ENCODE measurements around the gene MACROH2A1. TPM values are rescaled to one million over a fixed set of nuclear protein-coding genes. Genes with fewer than 3 reads are reported as not detected.
A peak's percentile ranks its signal among the peaks of the same experiment; 100 is the strongest.
"Not testable (repeated sequence)": the region's sequence is repeated elsewhere in the genome, so short reads cannot be mapped to it uniquely, and the experiment has no call there.

MACROH2A1 gene
- total RNA-seq, 1 donor from 2014 or later, result 196 TPM

DNA sequence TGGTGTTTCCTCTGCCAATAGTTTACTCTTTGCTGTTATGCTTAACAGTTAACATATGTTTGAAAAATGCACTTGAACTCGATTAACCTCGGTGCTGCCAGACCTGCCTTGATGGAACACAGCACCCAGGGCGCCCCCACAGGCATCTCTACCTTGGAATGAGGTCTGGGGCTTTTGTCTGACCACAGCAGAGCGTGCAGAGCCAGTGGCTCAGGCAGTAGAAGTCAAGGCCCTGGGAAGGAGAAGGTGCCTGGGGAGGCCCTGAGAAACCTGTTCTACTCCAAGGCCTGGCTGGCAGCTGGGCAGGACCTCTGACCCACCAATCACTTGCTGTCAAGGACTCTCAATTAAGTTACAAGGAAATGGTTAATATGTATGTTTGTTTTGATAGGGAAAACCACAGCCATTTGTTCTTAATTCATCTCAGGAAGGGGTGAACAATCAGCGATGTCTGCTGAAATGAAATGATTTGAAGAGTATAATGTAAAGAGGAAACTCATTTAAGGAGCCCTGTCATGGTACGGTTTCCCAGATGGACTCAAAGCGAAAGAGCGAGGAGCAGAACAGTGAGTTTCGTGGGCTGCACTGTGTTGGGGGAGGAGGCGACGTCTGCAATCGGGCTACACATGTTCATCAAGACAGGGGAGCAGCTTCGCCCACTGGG, 21.9 kb downstream of the MACROH2A1 start:
- ATAC-seq, result peak; percentile 65

GRCh38 chr5:135375040-135375793, 23.8 kb downstream of the MACROH2A1 start:
- no peak for ATAC-seq

- ATAC-seq, result no peak
Observed at GRCh38 chr5:135373736-135374515, 25.1 kb downstream of the MACROH2A1 start.

- ATAC-seq, result no peak
Observed at GRCh38 chr5:135372654-135373381, 26.2 kb downstream of the MACROH2A1 start.

GRCh38 chr5:135371622-135372232, 27.3 kb downstream of the MACROH2A1 start:
- no peak for ATAC-seq

GRCh38 chr5:135369952-135370351, 29.1 kb downstream of the MACROH2A1 start:
- ATAC-seq, result no peak

DNA sequence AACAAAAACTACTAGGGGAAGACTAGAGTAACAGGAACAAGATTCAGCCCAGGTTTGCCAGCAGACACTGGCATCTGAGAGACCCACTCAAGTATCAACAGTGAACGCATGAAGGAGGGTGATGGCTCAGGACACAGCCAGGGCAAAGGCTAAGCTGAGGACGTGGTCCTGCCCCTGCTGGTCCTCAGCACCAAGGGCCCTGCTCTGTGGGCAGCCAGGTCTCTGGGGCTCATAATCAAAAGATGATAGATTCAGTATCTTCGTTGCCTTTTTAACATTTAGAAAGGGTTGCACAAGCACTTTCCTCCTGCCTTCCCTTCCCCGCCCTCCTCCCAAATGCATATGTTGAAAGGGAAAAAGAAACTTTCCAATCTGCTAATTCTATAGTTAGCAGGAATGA, 31.5 kb downstream of the MACROH2A1 start:
- no peak for ATAC-seq

- no peak for ATAC-seq
Observed at GRCh38 chr5:135367076-135367475, 32.0 kb downstream of the MACROH2A1 start.

DNA sequence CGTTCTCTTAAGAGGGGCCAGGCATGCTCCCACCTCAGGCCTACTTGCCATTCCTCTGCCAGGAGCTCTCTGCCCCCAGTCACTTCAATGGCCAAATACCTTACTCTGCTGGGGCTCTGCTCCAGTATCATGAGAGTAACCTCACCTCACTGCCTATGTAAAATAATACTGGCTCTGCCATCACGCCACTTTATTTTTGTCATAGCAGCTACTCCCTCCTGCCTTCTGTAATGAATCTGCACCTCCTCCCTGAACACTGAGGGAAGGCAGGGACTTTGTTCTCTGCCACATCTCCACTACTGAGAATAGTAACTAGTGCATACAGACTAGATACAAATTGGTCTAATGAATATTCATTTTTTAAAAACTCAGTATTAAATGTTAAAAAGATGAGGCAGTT, 33.8 kb downstream of the MACROH2A1 start:
- ATAC-seq, result no peak

- no peak for ATAC-seq
Observed at GRCh38 chr5:135364421-135365262, 34.4 kb downstream of the MACROH2A1 start.

GRCh38 chr5:135363342-135363741, 35.7 kb downstream of the MACROH2A1 start:
- ATAC-seq, result not testable (repeated sequence)

DNA sequence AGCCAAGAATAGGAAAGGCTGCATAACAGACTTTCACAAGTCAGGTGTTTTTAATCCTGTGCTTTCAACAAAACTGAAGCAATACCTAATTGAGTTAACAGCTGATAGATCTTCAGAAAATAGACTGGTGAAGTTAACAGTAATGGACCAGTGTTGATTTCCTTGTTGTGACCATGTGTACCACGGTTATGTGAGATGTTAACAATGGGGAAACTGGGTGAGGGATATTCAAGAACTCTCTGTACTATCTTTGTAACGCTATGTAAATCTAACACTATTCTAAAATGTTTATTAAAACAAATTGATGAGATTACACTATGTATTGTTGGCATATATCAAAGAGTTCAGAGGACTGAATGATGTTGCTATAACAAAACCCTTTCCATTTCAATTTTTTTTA, 36.9 kb downstream of the MACROH2A1 start:
- no peak for ATAC-seq

DNA sequence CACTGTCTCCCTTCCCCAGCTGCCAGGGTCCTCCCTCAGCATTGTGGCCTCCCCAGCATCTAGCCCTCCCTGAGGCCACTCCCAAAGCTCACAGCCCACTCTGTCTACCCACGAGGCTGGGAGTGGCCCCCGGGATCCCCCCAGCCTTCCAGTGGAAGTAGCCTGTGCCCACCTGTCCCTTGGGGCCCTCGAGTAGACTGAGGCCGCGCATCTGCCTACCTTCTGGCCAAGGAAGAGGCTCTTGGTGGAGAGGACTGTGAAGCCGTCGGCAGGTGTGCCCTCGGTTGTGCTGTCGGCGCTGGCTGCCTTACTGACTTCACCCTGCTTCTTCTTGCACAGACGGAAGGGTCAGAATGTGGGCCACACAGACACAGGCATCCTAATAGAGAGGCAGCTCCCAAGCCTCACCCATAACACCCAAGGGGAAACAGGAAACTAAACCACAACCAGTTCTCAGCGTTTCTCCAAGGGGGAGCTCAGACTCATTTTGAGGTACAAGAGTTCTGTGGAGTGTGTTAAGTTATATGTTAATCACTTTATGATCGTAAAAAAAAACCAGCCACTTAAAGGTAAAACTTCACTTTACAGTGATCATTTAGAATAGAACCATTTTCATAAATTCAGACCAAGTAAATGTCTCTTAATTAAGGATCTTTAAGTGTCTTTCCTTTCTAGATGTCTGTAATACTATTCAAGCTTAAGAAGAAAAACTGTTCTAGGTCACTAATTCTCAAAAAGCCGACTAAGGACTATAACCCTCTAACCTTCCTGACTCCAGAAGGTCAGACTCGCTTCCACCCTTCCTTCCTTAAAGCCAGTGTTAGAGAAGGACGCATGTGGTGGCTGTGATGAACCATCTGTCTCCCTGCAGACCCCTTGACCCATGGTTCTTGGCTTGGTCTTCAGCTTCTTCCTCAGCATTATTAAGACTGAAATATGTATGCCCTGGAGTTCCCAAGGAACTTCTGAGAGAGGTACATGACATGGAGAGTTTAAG, 38.5 kb downstream of the MACROH2A1 start:
- ATAC-seq, result no peak

DNA sequence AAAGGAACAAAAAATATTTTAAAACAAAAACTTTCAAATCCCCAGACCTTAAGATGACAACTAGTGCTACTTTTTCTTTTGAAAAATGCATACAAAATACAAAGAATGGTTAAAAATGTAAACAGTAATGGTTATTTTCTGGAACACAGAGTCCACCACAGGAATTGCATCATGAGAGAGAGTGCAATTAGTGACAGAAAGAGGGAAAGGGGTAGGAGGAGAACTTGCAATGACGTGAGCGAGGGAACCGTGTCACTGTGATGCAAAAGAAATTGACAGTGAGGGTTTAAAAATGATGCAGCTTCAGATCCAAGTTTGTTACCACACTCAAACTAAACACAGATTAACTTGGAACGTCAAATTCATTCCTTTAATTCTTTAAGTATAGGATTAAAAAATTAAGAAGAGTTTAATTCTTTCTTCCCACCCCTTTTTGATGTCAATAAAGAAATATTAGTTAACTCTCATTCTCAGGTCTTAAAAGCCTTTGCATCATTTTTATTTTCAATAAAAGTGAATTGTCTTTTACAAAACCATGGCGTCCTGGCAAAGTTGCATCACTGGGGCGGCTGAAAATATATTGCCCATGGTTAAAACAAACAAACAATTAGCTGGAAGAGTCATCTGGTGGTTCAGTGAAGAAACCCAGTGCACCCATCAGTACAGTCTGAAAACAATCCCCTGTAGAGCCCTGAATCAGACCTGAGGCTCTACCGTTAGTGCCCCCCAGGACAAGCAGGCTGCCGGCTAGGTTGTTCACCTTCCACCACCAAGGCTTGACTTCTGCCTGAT, 39.5 kb downstream of the MACROH2A1 start:
- ATAC-seq, result no peak

DNA sequence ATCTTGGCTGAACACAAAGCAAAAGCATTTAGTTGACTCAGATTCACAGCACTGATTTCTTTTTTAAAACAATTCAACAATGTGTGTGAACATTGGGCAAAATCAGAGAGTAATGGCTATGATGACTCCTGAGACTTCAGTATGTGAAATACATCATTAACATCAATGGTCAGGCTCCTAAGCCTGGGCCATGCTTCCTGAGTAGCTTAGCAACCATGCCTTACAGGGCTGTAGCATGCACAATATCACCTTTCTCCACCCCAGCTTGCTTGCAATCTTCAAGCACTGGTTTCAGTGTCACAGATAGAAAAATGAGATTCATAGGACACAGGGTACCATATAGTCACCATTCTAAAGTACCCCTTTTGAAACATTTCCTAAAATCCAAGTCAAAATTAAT, 41.3 kb downstream of the MACROH2A1 start:
- ATAC-seq, result no peak

- ATAC-seq, result peak; percentile 63
Observed at GRCh38 chr5:135356522-135357318, 42.3 kb downstream of the MACROH2A1 start.

GRCh38 chr5:135355169-135355568, 43.9 kb downstream of the MACROH2A1 start:
- ATAC-seq, result no peak
